NCI-H1105 treated with DMSO at 0.1 percent for 48 hours (cell line): Measurements from ENCODE around the gene ACSF3.
"Not testable (repeated sequence)": the region's sequence is repeated elsewhere in the genome, so short reads cannot be mapped to it uniquely, and the experiment has no call there.

Source experiments
- DNase-seq: peaks from one replicate; lab custom pipeline; 2025; lab: John Stamatoyannopoulos, UW

Gene ACSF3

GRCh38 chr16:89161763-89162713 is 68.4 kb downstream of the ACSF3 start:
- DNase-seq: no peak

- no peak for DNase-seq
These were observed 69.6 kb downstream of the ACSF3 start for GRCh38 chr16:89163297-89163696.

DNA sequence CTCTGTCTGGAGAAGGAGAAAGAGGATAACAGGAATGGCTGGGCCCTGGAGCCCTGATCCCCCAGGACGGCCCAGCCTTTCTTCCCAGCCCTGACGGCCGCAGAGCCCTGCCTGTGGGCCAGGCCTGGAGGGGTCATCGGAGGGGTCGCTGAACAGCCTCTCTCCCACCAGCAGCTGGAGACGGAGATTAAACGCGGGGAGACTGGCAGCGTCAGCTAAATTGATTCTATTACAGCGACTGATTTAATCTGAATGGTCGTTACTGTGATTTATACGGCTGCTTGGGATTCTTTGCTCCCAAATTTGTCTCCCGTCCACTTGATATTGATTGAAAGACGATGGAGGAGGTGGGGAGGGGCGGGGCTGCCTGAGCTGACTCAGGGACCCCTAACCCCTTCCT is 70.8 kb downstream of the ACSF3 start:
- no peak for DNase-seq

DNA sequence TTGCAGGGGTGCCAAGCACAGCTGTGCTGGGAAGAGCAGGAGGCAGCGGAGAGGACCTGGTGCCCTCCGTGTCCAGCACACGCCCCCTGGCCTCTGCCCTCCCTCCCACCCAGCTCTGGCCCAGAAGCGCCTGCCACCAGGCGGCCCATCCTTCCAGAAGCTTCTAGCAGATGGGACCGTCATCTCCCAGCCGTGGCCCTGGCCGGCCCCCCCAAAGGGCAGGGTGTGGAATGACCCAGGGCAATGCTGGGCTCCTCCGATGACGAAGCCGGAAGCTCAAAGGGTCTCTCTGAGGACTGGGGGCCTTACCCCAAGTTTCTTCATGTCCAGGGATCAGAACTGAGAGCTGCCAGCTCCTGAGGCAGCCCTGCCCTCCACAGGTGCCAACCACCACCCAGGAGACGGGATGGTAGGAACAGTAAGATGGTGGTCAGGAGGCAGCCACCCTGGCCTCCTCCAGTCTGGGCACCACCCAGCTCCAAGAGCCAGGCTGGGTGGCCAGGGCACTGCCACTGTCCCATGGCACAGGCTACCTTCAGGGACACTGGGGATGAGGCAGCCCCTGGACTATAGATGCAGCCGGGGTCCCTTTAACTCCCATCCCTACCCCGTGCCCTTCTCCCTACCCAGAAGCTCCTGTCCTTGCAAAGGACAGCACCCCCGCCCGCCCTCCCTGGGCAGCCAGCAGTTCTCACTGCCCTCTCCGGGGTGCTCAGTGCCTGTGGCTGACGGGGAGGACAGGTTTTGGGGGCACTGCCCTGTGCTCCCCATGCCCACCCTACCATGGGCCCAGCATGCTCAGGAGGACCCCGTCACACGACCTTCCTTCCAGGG is 71.4 kb downstream of the ACSF3 start:
- DNase-seq: no peak

DNA sequence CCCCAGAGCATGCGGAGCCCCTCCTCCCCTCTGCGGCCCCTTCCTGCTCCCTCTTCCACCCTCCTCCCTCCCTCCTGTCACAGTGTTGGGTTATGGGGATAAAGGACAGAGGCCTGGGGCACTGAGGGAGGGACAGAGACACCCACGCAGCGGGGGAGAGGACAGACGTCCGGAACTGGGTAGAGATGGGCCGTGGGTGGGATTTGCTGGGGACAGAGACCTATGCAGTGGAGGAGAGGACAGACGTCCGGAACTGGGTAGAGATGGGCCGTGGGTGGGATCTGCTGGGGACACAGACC is 72.0 kb downstream of the ACSF3 start:
- DNase-seq: not testable (repeated sequence)

DNA sequence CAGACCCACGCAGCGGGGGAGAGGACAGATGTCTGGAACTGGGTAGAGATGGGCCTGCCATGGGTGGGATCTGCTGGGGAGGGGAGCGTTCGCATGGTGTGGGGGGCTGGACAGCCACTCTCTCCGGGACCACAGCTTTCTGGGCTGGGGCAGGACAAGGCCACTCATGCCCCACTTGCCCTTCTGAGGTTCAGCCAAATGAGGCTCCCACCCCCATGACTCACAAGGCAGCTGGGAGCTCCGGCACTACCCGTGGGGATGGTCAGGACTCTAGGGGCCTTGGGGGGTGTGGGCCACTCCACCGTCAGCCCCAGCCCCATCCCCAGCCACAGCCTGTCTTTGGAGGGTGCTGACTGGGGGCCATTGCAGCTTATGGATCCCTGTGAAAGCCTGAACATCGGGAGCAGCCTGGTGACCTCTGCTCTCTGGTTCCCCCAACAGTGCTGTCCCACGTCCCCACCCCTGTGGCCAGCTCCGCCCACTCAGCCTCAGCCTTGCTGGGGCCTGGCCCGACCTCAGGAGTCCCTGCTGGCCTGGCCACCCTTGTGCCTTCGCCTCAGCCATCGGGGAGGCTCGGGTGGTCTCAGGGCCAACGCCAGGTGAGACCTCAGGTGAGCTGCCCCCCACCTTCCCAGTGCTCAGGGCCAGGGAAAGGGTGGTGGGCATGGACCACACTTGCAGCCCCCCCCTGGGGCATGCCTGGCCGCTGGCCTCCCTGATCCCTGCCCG is 73.2 kb downstream of the ACSF3 start:
- DNase-seq: no peak

- DNase-seq: peak; percentile 24
These were observed 73.8 kb downstream of the ACSF3 start for GRCh38 chr16:89167425-89167941.

- no peak for DNase-seq
These were observed 74.9 kb downstream of the ACSF3 start for GRCh38 chr16:89168381-89169189.

GRCh38 chr16:89169778-89170177 is 76.1 kb downstream of the ACSF3 start:
- DNase-seq: no peak

GRCh38 chr16:89170346-89171215 is 76.9 kb downstream of the ACSF3 start:
- DNase-seq: peak; percentile 41

DNA sequence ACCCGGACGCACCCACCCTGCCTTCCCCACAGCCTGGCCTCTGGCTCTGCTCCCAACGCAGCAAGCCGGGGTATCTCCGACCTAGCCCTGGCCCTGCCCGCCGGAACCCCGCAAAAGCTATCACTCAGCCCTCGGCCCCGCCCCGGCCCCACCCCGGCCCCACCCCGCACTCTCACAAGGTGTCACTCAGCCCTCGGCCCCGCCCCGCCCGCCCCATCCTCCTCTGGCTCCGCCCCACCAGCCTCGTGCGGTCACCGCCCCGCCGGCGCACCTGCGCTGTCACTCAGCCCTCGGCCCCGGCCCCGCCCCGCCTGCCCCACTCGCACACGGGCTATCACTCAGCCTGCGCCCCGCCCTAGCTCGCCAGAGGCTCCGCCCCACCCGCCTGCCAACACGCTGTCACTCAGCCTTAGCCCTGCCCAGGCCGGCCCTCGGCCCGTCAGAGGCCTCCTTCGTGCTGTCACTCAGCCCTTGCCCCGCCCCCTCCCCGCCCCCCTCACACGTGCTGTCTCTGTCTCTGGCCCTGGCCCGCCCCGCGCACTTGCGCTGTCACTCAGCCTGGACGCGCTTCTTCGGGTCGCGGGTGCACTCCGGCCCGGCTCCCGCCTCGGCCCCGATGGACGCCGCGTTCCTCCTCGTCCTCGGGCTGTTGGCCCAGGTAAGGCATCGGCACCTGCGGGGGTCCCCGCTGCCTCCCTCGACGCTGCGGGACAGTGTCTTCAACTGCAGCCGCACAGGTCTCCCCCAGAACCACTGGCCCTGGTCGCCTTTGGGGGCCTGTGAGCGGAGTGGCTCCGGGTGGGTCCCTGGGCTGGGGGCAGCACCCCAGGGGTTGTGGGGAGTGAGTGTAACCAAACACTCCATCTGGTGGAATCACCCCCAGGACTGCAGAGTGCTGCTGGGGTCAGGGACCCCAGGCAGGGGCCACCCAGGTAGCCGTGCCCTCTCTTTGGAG is 77.8 kb downstream of the ACSF3 start, which contains the start of gene CDH15:
TSS of gene CDH15 (plus strand) at position 533 of the 955 bp plus-strand sequence. CDS start at position 617, 84 bp downstream.
- DNase-seq: peak; percentile 85

DNA sequence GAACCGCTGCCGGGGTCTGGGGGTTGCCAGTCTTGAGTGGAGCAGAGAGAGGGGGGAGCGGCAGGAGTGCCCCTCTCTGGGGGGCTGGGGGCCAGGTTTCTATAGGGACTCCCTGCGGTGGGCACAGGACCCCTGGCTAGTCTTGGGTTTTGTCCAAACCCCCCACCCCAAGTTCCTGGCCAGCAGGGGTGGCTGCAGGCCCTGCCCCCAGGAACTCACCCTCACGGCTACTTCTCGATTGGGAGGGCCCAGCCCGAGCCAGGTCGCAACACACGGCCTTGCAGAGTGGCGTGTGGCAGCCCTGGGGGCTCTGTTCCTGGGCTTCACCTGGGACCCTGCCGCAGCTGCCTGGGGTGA is 78.5 kb downstream of the ACSF3 start:
- no peak for DNase-seq

- no peak for DNase-seq
These were observed 79.0 kb downstream of the ACSF3 start for GRCh38 chr16:89172528-89173173.

DNA sequence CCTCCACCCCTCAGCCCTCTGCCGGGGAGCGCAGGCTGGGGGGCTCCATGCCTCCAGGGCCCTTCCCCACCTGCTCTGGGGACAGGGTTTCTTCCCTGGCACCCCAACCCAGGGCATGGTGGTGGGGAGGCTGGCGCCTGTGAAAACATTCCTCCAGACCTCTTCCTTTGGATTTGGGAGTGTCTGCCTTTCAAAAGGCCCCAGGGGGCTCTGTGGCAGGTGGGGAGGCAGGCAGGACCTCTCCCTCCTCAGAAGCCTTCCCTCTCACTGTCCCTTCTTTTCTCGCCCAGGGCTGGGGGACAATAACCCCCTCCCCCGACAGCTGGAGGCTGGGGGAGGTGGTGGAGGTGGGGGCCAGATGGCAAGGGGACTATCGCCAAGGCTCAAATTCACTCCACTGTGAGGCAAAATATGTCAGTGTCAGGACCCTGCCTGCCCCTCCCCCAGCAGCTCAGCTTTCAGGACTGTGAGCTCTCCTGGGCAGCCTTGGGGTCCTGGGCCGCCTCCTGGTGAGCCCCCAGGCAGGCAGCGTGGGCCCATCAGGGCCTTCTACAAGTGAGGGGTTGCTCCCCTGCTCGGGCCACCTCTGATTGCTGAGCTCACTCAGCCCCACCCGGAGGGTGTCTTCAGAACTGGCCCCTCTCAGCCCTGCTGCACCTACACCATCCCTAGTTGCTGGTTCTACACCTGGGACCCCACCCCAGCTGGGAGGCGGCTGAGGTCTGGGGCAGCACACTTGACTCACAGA is 79.7 kb downstream of the ACSF3 start:
- DNase-seq: no peak

GRCh38 chr16:89174055-89174827 is 80.6 kb downstream of the ACSF3 start:
- no peak for DNase-seq

DNA sequence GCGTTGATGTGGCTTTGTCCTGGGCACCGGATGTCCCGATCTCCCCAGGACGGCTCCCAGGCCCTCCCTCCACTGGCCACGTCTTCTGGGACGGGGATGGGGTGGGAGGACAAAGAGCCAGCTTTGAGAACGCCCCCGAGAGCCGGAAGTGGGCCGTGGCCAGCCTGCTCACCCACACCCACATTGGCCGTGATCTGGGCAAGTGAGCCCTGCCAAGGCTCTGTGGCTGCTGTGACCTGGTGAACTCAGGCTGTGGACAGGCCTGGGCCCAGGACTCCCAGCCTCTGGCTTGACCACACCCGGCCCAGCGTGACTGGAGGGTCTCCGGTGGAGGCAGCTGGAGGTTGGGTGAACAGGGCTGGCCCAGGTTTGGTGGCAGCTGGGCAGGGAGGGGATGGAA is 81.2 kb downstream of the ACSF3 start:
- no peak for DNase-seq
